Aorta (tissue), 5 donors: ENCODE measurements around the gene OR5AL1. TPM values are rescaled to one million over a fixed set of nuclear protein-coding genes. Genes with fewer than 3 reads are reported as not detected.

Source experiments
- ATAC-seq: fragments of 200-7000 bp; cut with Tn5 transposase; one replicate; pipeline ENCODE4 v1.9.1; 2022; ENCODE audit warnings: moderate library complexity; ENCODE audit not compliant: low FRiP score
- DNase-seq, 2 donors: peaks; one replicate each; pipeline ENCODE4 v3.0.0-alpha.2; 2020
- H3K27ac ChIP-seq, 2 donors: one replicate each; pipeline ENCODE4 v1.5.1; 2013; ENCODE audit warnings: low read length in 2 of 2, mild to moderate bottlenecking in 2 of 2, moderate library complexity in 2 of 2, control low read depth in 1 of 2, inconsistent platforms in 1 of 2, low read depth in 1 of 2
- H3K27me3 ChIP-seq, 2 donors: one replicate each; pipeline ENCODE4 v1.6.1; 2013; ENCODE audit warnings: control low read depth in 1 of 2, low read length in 1 of 2, mild to moderate bottlenecking in 1 of 2, moderate library complexity in 1 of 2; ENCODE audit not compliant: insufficient read depth in 2 of 2, control insufficient read depth in 1 of 2
- H3K36me3 ChIP-seq, 2 donors: one replicate each; pipeline ENCODE4 v1.6.1; 2013; ENCODE audit warnings: control low read depth in 1 of 2, low read length in 1 of 2, mild to moderate bottlenecking in 1 of 2; ENCODE audit not compliant: insufficient read depth in 2 of 2, control insufficient read depth in 1 of 2
- H3K4me1 ChIP-seq, 2 donors: one replicate each; pipeline ENCODE4 v1.6.1; 2013; ENCODE audit warnings: low read length in 2 of 2, control low read depth in 1 of 2, mild to moderate bottlenecking in 1 of 2, moderate library complexity in 1 of 2; ENCODE audit not compliant: insufficient read depth in 2 of 2, control insufficient read depth in 1 of 2
- H3K4me3 ChIP-seq, 2 donors: one replicate each; pipeline ENCODE4 v1.5.1; 2013; ENCODE audit warnings: low read length in 2 of 2, control low read depth in 1 of 2, mild to moderate bottlenecking in 1 of 2
- H3K9me3 ChIP-seq: one replicate; pipeline ENCODE4 v1.6.1; 2013; ENCODE audit warnings: mild to moderate bottlenecking, low read length; ENCODE audit not compliant: control insufficient read depth
- WGBS, 2 donors: extraction: QIAGEN DNeasy Blood & Tissue Kit; methylation state at CpG; one replicate each; pipeline ENCODE4 v1.1.7; 2013; 5-methylcytosine and 5-hydroxymethylcytosine counted together
- intact Hi-C, 2 donors: fragments of 100-400 bp; cut with DNase I; formaldehyde crosslinking; loops; one replicate each; pipeline versions ENCODE4 v1.14.2 to v1.15.0; 2022
- polyA plus RNA-seq, 2 donors: library from polyadenylated mRNA; stranded (reverse); fragments of 200-250 nt; gene quantifications; one replicate each; pipeline ENCODE4 v1.2.3, GENCODE V29; 2013
- total RNA-seq, 2 donors: library from RNA; stranded (reverse); fragmentation: NEBNext Ultra II Directional; extraction: Animal tissue kit (Norgen Biotek cat#: 25700); gene quantifications; one replicate each; pipeline ENCODE4 v1.2.1, GENCODE V29; 2021
- donor health status: healthy with polysubstance abuse.
- donor health status: Bipolar disorder and iron deficiency.
- donor health status: DM: no; HTN: no; CAD: no.
- donor health status: DM: no; HTN: no; CAD: no.
- donor health status: DM: yes; HTN: yes; CAD: no.

The OR5AL1 gene
- total and polyA plus RNA-seq, 4 donors, result not detected

GRCh38 chr11:56457076-56457475 lies 44.6 kb downstream of the OR5AL1 start:
- H3K27me3 ChIP-seq, result no peaks in the 10 kb centered on the region
- no peaks in the 10 kb centered on the region for H3K4me1 ChIP-seq
- H3K4me3 ChIP-seq, result no peak overlapping the region
- intact Hi-C loops, result no loop called here
- H3K9me3 ChIP-seq, result no peaks in the 10 kb centered on the region
- H3K27ac ChIP-seq, result no peak overlapping the region
- no peaks in the 10 kb centered on the region for H3K36me3 ChIP-seq
- ATAC-seq, result no peak
- no peak for DNase-seq
- 80 to 94% methylated on average over 1 of the region's 1 CpG for WGBS, 2 donors

Other genes starting within 250 kb of the OR5AL1 start
- gene OR5J2, start 236.1 kb upstream of the OR5AL1 start, total RNA-seq, result not detected
- gene OR5J2, start 236.1 kb upstream of the OR5AL1 start, polyA plus RNA-seq, result not detected
- not detected for gene OR5T2, start 178.4 kb upstream of the OR5AL1 start, total RNA-seq
- gene OR5T2, start 178.4 kb upstream of the OR5AL1 start, polyA plus RNA-seq, result not detected
- not detected for gene OR5T3, start 160.4 kb upstream of the OR5AL1 start, total RNA-seq
- gene OR5T3, start 160.4 kb upstream of the OR5AL1 start, polyA plus RNA-seq, result not detected
- gene OR5T1, start 138.5 kb upstream of the OR5AL1 start, total RNA-seq, result not detected
- gene OR5T1, start 138.5 kb upstream of the OR5AL1 start, polyA plus RNA-seq, result not detected
- gene OR8H1, start 120.4 kb upstream of the OR5AL1 start, total RNA-seq, result not detected
- under 1 TPM in 1 of 2 donors, not detected in 1; 0.50 TPM for gene OR8H1, start 120.4 kb upstream of the OR5AL1 start, polyA plus RNA-seq
- gene OR8K3, start 97.6 kb upstream of the OR5AL1 start, total RNA-seq, result not detected
- gene OR8K3, start 97.6 kb upstream of the OR5AL1 start, polyA plus RNA-seq, result not detected
- not detected for gene OR8K1, start 66.7 kb upstream of the OR5AL1 start, total RNA-seq
- gene OR8K1, start 66.7 kb upstream of the OR5AL1 start, polyA plus RNA-seq, result not detected
- not detected for gene OR8J1, start 58.4 kb upstream of the OR5AL1 start, total RNA-seq
- not detected for gene OR8J1, start 58.4 kb upstream of the OR5AL1 start, polyA plus RNA-seq
- not detected for gene OR8U1, start 37.1 kb upstream of the OR5AL1 start, total RNA-seq
- gene OR8U1, start 37.1 kb upstream of the OR5AL1 start, polyA plus RNA-seq, result not detected
- gene OR5M3, start 60.7 kb downstream of the OR5AL1 start, total RNA-seq, result not detected
- gene OR5M3, start 60.7 kb downstream of the OR5AL1 start, polyA plus RNA-seq, result not detected
- gene OR5M8, start 78.7 kb downstream of the OR5AL1 start, total RNA-seq, result not detected
- not detected for gene OR5M8, start 78.7 kb downstream of the OR5AL1 start, polyA plus RNA-seq
- not detected for gene OR5M11, start 130.6 kb downstream of the OR5AL1 start, total RNA-seq
- gene OR5M11, start 130.6 kb downstream of the OR5AL1 start, polyA plus RNA-seq, result not detected
- gene OR5M10, start 165.0 kb downstream of the OR5AL1 start, total RNA-seq, result not detected
- not detected for gene OR5M10, start 165.0 kb downstream of the OR5AL1 start, polyA plus RNA-seq
- not detected for gene OR5M1, start 202.2 kb downstream of the OR5AL1 start, total RNA-seq
- not detected for gene OR5M1, start 202.2 kb downstream of the OR5AL1 start, polyA plus RNA-seq
- gene OR5AP2, start 229.7 kb downstream of the OR5AL1 start, total RNA-seq, result not detected
- gene OR5AP2, start 229.7 kb downstream of the OR5AL1 start, polyA plus RNA-seq, result not detected